Vagina (tissue), 2 donors: ENCODE results near the gene HHLA2.

ENCODE experiments used
- POLR2A ChIP-seq, 2 donors: fragments of 450-650 bp; IDR thresholded peaks; one replicate each; pipeline ENCODE4 v1.6.1; 2017; ENCODE audit warnings: antibody characterized with exemption in 2 of 2, mild to moderate bottlenecking in 2 of 2, moderate library complexity in 2 of 2
- TF ChIP-seq, protein P1 (sequence below), 3 experiments: fragments of 450-650 bp in 2 of 3; fragments of 200-600 bp in 1 of 3; sonication (generic) in 1 of 3; IDR thresholded peaks; one replicate each; pipeline ENCODE4 v1.5.1; 2017 to 2019; ENCODE audit warnings: antibody characterized with exemption in 3 of 3, mild to moderate bottlenecking in 2 of 3, moderate library complexity in 2 of 3

DNA sequence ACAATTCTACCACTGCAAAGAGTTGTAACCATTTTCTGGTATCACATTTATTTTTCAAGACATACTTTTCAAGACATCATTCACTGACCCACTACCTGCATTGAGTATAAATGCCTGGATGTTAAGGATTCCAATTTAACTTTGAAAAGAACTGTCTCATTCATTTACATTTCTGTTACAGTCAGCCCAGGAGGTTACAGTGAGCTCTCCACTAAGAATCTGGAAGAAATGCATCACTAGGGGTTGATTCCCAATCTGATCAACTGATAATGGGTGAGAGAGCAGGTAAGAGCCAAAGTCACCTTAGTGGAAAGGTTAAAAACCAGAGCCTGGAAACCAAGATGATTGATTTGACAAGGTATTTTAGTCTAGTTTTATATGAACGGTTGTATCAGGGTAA lies 81.0 kb downstream of the HHLA2 start:
- TF ChIP-seq, protein P1, sequence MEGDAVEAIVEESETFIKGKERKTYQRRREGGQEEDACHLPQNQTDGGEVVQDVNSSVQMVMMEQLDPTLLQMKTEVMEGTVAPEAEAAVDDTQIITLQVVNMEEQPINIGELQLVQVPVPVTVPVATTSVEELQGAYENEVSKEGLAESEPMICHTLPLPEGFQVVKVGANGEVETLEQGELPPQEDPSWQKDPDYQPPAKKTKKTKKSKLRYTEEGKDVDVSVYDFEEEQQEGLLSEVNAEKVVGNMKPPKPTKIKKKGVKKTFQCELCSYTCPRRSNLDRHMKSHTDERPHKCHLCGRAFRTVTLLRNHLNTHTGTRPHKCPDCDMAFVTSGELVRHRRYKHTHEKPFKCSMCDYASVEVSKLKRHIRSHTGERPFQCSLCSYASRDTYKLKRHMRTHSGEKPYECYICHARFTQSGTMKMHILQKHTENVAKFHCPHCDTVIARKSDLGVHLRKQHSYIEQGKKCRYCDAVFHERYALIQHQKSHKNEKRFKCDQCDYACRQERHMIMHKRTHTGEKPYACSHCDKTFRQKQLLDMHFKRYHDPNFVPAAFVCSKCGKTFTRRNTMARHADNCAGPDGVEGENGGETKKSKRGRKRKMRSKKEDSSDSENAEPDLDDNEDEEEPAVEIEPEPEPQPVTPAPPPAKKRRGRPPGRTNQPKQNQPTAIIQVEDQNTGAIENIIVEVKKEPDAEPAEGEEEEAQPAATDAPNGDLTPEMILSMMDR (IDR thresholded peaks at IDR 0.05): no peak
- TF ChIP-seq POLR2A (IDR thresholded peaks at IDR 0.05): no peak
